Middle frontal gyrus (tissue), 1 donor: ENCODE data around the gene KRT35.

Experiments
- DNase-seq: peaks from one replicate; pipeline ENCODE4 v3.0.0-alpha.2; 2015; ENCODE audit warnings: low spot score; ENCODE audit errors: extremely low spot score

Gene KRT35

DNA sequence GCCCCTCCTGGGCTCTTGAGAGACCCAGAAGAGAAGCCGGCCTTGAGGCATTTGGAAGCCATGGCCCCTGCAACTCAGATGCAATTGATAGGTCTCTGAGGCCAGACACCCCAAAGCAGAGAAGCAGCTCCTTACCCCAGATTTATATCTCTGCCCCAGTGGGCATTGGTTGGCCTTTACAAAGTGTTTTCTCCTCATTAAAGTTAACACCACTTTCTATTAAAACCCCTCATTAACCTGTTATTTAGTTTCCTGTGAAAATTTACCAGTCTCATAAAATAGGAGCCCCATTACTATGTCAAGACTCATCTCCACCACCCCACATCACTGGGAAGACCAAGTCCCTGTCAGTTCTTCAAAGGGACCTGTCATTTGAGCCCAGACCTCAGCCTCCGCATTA, at the start of gene KRT35:
KRT35 (minus strand) TSS at position 116 of the 400 bp plus-strand sequence; CDS start at position 62, 54 bp downstream.
- DNase-seq = no peak

DNA sequence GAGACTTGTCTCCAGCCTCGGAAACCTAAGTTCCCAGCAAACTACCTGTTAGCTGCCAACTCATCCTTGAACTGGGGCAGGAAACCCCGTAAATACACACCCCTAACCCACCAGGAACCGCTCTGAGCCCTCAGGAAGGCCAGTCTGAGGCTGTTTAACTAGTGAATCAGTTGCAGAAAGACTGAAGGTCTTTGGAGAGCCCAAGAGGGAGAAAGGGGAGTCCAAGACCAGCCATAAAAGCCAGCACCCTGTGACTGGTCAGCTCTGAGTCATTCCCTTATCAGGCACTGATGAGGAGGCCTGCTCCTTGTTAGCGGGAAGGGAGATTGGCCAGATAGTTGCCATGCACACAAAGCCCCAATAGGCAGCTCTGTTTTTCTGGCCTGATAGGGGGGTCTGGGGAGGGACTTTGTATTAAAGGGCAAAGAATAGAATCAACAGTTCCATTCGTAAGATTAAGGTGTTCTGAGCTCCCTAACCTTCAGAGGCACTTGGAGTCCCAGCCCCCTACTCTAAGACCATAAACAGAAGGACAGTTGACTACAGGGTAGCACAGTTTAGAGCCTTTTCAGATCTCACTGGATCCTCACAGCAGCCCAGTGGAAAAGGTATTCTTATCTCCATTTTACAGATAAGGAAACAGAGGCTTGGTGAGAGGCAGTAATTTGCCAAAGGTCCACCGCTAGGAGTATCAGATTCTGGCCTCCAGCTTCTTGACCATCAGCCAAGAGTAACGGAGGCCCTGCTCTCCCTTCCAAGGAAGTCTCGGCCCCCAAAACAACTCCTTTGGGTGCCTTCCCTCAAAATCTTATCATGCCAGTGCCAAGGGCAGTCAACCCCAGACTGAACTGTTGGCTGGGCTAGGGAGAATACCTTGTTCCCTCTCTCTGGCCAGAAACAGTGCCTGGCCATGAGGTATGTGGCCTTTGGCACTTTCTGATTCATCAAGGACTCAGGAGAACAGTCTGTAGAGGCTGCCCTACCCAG, 49.4 kb upstream of the KRT35 start:
- no peak for DNase-seq

DNA sequence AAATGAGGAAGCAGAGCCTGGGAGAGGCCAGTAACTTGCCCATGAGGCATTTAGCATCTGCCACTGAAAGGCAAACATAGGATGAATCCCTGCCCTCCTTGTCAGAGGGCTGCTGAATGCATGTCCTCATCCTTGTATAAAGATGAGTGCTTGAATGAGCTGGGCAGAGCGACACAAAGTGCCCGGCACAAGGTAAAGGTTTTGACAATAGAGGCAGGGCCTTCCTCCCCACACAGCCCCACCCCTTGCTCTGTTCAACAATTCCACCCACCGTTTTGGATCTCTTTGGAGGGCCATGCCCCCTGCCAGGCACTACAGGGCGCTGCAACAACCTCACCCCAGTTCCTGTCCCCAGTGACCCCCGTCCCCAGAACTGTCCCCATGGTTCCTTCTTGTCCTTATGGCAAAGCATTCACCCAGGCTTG, 48.6 kb upstream of the KRT35 start:
- DNase-seq = no peak

- DNase-seq = no peak
Observed at GRCh38 chr17:41528959-41529353, 48.0 kb upstream of the KRT35 start.

DNA sequence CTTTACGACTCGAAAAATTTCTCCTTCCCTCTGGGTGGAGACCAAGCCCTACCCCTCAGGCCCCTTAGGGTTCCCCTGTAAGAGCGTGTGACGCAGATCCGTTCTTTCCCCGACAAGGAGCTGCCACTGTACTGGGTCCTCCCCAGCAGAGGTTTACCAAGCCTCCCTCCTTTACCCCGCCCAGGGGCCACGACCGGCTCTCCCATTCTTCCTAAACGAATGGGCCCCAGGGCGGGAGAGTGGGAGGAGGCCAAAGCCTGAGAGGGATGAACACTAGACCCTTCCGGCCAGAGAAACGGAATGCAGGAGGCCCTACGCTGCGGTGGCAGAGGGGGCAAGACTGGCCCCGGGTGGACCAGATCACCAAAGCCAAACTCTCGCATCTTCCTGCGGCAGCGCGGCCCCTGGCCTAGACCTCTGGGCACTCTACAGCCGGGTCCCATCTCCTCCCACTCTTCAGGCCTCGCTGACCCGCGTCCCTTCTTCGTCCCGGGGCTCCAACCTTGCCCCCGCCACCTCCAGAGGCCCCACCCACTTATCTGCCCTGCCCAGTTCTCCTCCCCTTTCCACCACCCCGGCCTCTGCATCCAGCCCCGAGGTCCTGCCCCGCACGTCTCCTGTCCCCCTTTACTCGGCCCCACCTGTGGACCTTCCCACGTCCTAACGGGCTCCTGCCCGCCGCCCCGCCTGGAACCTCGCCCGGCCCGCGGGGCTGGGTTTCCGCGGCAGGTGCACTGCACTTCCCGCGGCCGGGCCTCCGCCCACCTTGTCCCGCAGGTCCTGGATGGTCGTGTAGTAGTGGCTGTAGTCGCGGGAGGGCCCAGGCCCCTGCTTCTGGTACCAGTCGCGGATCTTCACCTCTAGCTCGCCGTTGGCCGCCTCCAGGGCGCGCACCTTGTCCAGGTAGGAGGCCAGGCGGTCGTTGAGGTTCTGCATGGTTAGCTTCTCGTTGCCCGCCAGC, 46.4 kb upstream of the KRT35 start:
- DNase-seq = no peak

- no peak for DNase-seq
Observed at GRCh38 chr17:41524261-41524660, 43.3 kb upstream of the KRT35 start.

GRCh38 chr17:41523787-41524186, 42.8 kb upstream of the KRT35 start:
- no peak for DNase-seq

- no peak for DNase-seq
Observed at GRCh38 chr17:41523225-41523593, 42.3 kb upstream of the KRT35 start.

GRCh38 chr17:41522301-41523224, 41.6 kb upstream of the KRT35 start:
- no peak for DNase-seq

- no peak for DNase-seq
Observed at GRCh38 chr17:41521574-41522261, 40.8 kb upstream of the KRT35 start.

DNA sequence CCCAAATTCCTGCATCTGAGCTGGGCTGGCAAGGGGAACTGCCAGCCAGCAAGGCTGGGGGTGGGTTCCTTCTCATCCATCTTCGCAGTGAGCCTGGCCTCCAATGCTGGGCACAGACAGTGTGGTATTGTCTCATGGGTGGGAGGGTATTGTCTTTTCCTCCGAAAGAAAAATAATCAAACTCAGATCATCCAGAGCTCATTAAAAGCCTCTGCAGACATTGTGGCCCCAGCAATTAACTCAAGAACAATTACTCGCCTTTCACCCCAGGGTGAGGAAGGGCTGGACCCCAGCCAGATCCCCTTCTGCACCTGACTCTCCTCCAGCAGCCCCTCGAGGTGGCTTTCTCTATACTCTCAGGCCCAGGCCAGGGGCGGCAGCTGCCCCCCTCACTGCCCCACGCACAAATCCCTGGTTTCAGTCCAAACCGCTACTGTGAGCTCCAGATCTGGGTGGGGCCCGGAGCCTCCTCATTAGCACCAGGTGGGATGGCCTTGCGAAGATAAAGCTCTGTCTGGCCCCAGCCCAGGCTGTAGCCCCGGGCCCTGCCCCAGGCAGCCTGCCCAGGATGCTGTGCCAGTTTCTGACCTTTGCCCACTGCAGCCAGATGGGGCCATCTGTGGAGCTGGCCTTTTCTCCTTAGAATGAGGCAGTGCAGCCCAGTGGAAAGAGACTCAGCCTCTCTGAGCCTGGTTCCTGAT, 40.0 kb upstream of the KRT35 start:
- no peak for DNase-seq

- no peak for DNase-seq
Observed at GRCh38 chr17:41519501-41520224, 38.7 kb upstream of the KRT35 start.

DNA sequence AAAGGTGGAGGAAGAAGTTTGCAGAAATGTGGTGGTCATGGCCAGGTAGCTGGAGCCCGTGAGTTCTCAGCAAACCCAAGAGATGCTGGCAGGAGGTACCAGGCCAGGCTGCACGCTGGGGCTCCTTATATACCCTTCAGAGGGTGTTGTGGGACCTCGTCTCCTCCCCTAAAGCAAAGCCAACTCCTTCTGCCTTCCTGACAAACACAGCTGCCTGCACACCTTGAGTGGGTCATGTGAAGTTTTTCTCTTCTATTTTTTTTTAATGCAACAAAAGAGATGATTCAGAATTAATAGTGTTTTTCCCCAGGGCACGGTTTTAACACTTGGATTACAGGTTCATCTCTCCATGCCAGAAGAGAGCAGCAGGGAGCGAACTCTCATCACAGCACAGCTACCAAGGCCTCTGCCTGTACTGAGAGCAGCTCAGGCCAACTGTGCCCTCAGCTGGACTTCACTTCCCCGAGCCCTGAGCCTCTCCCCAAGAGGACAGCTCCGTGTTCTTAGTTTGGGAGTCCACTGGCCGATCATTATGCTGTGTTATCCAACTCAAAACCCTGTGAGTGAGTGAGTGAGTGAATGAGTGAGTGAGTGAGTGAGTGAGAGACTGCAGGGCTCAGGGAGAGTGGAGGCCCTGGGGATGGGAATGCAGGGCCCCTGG, 38.0 kb upstream of the KRT35 start, which contains the start of gene KRT15:
KRT15 (minus strand) TSS at position 102 of the 661 bp plus-strand sequence; CDS start at position 39, 63 bp downstream.
- no peak for DNase-seq

GRCh38 chr17:41518031-41518430, 37.1 kb upstream of the KRT35 start:
- DNase-seq = no peak

DNA sequence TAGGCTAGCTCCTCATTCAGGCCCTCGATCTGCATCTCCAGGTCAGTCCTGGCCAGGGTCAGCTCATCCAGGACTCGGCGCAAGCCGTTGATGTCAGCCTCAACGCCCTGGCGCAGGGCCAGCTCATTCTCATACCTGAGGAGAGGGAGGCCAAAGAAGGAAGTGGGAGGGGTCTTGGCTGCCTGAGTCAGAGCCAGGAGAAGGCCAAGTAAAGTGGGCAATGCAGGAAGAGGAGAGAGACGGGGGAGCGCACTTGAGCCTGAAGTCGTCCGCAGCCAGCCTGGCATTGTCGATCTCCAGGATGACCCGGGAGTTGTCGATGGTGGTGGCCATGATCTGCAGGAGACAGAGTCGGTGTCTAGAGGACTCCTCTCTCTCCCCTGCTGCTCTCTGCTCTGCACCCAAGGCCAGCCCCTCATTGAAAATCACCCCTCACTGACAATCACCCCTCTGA, 35.9 kb upstream of the KRT35 start:
- no peak for DNase-seq

- DNase-seq = no peak
Observed at GRCh38 chr17:41516147-41516829, 35.3 kb upstream of the KRT35 start.

- no peak for DNase-seq
Observed at GRCh38 chr17:41513168-41513547, 32.2 kb upstream of the KRT35 start.
